ENCODE data around the gene MIAT. TPM values are rescaled to one million over a fixed set of nuclear protein-coding genes. Genes with fewer than 3 reads are reported as not detected.

Gene MIAT
- total RNA-seq, 4 donors from 2014 or later, result 1.00 to 17.1 (median 3.0) TPM

DNA sequence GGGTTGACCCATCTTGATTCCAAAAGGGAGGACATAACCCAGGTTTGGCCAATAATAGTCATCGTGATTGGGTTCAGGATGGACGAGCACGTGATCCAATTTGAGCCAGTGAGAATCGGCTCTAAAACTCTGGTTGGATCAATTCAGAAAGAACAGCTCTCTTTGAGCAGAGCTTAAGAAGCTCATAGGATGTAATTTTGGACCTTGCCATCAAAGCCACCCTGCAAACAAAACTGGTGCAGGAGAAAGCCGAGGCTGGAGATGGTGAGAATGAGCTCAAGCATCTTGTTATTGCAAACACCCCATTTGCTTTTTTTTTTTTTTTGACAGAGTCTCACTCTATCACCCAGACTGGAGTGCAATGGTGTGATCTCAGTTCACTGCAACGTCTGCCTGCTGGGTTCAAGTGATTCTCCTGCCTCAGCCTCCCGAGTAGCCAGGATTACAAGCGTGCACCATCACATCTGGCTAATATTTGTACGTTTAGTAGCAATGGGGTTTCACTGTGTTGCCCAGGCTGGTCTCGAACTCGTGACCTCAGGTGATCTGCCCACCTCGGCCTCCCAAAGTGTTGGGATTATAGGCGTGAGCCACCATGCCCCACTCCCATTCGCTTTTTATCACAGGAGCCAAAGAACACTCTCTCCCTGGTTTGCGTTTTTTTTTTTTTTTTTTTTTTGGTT lies 13.8 kb upstream of the MIAT start:
- no peak overlapping the region for H3K4me3 ChIP-seq
- 91 to 93% methylated on average over 10 to 15 of the region's 15 CpGs for WGBS, 2 donors (ENCODE audit: low coverage in 1 of 2)
- no peak for DNase-seq
- peaks cover 23% of the 10 kb centered on the region for H3K27me3 ChIP-seq
- H3K36me3 ChIP-seq, result no peaks in the 10 kb centered on the region
- no peaks in the 10 kb centered on the region for H3K9me3 ChIP-seq
- intact Hi-C loops (cut with DNase I; ENCODE audit: low total_unique reads), result no loop called here
- H3K4me1 ChIP-seq, result peaks cover 3 to 12% (median 9%) of the 10 kb centered on the region in 4 donors
- H3K27ac ChIP-seq, result no peak overlapping the region
- in situ Hi-C loops (cut with MboI; ENCODE audit: low pct_ligation_motif_present in 1 of 4, low pct_unique_long_range_greater_than_20kb in 1 of 4, low sequenced_read_pairs in 3 of 4), result no loop called here
- TF ChIP-seq POLR2AphosphoS5 (IDR thresholded peaks at IDR 0.05) (no peak), EP300 (IDR thresholded peaks at IDR 0.05; ENCODE audit: low read depth) (no peak), POLR2A (IDR thresholded peaks at IDR 0.05) (no peak), CTCF (IDR thresholded peaks at IDR 0.05) (no peak)

- Histone ChIP-seq H3K27me3 (peaks cover 31% of the 10 kb centered on the region), H3K4me1 (peaks cover 3 to 12% (median 9%) of the 10 kb centered on the region in 4 donors), H3K36me3 (no peaks in the 10 kb centered on the region), H3K9me3 (no peaks in the 10 kb centered on the region), H3K4me3 (no peak overlapping the region), H3K27ac (no peak overlapping the region)
- no peak for DNase-seq
- in situ Hi-C loops (cut with MboI; ENCODE audit: low pct_ligation_motif_present in 1 of 4, low pct_unique_long_range_greater_than_20kb in 1 of 4, low sequenced_read_pairs in 3 of 4) (no loop called here), intact Hi-C loops (cut with DNase I; ENCODE audit: low total_unique reads) (no loop called here)
- WGBS, 2 donors (ENCODE audit: low coverage in 1 of 2), result 53 to 54% methylated on average over 5 of the region's 5 CpGs
- no peak for TF ChIP-seq POLR2AphosphoS5 (IDR thresholded peaks at IDR 0.05)
Measured at GRCh38 chr22:26646158-26646557, 11.2 kb upstream of the MIAT start.

DNA sequence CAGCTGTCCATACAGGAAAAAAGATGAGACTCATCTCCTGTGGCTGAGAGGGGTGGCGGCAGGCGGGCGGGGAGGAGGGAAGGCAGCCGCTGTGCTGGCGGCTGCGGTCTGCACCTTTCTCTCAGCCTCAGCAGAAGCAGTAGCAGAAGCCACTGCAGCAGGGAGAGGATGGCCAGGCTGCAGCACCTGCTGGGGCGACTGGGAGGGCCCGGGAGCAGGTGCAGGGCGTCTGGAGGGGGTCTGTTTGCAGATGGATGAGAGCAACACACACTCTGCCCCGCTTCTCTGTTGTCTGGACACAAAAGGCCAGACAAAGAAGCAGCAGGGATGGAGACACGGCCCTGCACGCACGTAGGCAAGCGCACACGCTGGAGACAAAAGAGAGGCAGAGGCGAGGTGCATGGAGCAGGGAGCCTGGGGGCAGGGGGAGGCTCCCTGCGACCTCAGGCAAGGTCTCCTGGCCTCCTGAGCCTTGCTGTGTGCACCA lies 9.3 kb upstream of the MIAT start:
- no peaks in the 10 kb centered on the region for H3K36me3 ChIP-seq
- peaks cover 2 to 12% (median 9%) of the 10 kb centered on the region in 4 donors for H3K4me1 ChIP-seq
- H3K4me3 ChIP-seq, result no peak overlapping the region
- 17 to 21% methylated on average over 2 to 17 of the region's 17 CpGs for WGBS, 2 donors (ENCODE audit: low coverage in 1 of 2)
- H3K27me3 ChIP-seq, result peaks cover 45% of the 10 kb centered on the region
- intact Hi-C loops (cut with DNase I; ENCODE audit: low total_unique reads) (no loop called here), in situ Hi-C loops (cut with MboI; ENCODE audit: low pct_ligation_motif_present in 1 of 4, low pct_unique_long_range_greater_than_20kb in 1 of 4, low sequenced_read_pairs in 3 of 4) (no loop called here)
- no peaks in the 10 kb centered on the region for H3K9me3 ChIP-seq
- TF ChIP-seq EP300 (IDR thresholded peaks at IDR 0.05; ENCODE audit: low read depth), result no peak
- no peak for TF ChIP-seq CTCF (IDR thresholded peaks at IDR 0.05)
- no peak for TF ChIP-seq POLR2AphosphoS5 (IDR thresholded peaks at IDR 0.05)
- no peak for TF ChIP-seq POLR2A (IDR thresholded peaks at IDR 0.05)
- H3K27ac ChIP-seq, result no peak overlapping the region
- DNase-seq, result peak; percentile 22

GRCh38 chr22:26648528-26649388 lies 8.6 kb upstream of the MIAT start:
- WGBS, 2 donors (ENCODE audit: low coverage in 1 of 2), result 70 to 75% methylated on average over 5 to 6 of the region's 6 CpGs
- TF ChIP-seq POLR2AphosphoS5 (IDR thresholded peaks at IDR 0.05) (no peak), EP300 (IDR thresholded peaks at IDR 0.05; ENCODE audit: low read depth) (no peak), CTCF (IDR thresholded peaks at IDR 0.05) (no peak), POLR2A (IDR thresholded peaks at IDR 0.05) (no peak)
- in situ Hi-C loops (cut with MboI; ENCODE audit: low pct_ligation_motif_present in 1 of 4, low pct_unique_long_range_greater_than_20kb in 1 of 4, low sequenced_read_pairs in 3 of 4) (no loop called here), intact Hi-C loops (cut with DNase I; ENCODE audit: low total_unique reads) (no loop called here)
- no peaks in the 10 kb centered on the region for H3K36me3 ChIP-seq
- no peak overlapping the region for H3K4me3 ChIP-seq
- H3K9me3 ChIP-seq, result no peaks in the 10 kb centered on the region
- peaks cover 0 to 12% (median 9%) of the 10 kb centered on the region in 4 donors for H3K4me1 ChIP-seq
- peaks cover 45% of the 10 kb centered on the region for H3K27me3 ChIP-seq
- no peak for DNase-seq
- H3K27ac ChIP-seq, result no peak overlapping the region

Measured in transverse colon (tissue), 4 donors.